ENCODE measurements around the gene TVP23C. TPM values are rescaled to one million over a fixed set of nuclear protein-coding genes. Genes with fewer than 3 reads are reported as not detected.

TVP23C gene
- total and polyA plus RNA-seq, 2 of the 8 experiments (the other 6 are each of a cell fraction or from before 2014, with no cell fraction given), result 2.9 to 9.6 TPM

- Histone ChIP-seq H3K79me1 (ENCODE audit: low read depth, low read length) (no peaks in the 10 kb centered on the region), H3K79me2 (ENCODE audit: control insufficient read depth in 1 of 2, insufficient read depth in 2 of 2, low read length in 2 of 2) (no peaks in the 10 kb centered on the region), H3K9me3 (ENCODE audit: insufficient read depth in 2 of 2, low read depth in 1 of 2, low read length in 1 of 2) (no peaks in the 10 kb centered on the region; a peak in 1 of 4 replicates), H4K8ac (ENCODE audit: extremely low read depth, insufficient read depth, low read length) (no peak overlapping the region), H3K4me2 (ENCODE audit: insufficient read depth in 1 of 2, low read depth in 2 of 2, low read length in 2 of 2) (no peak overlapping the region), H3K23ac (ENCODE audit: insufficient read length) (no peak overlapping the region), H2BK120ac (replicated peaks; ENCODE audit: low read depth, low read length) (no peak overlapping the region), H3K56ac (replicated peaks; ENCODE audit: insufficient read length, low read depth, low read length) (no peak overlapping the region), H2AFZ (ENCODE audit: low read length) (no peak overlapping the region), H4K5ac (ENCODE audit: insufficient read length, low read depth, low read length) (no peak overlapping the region), H2BK12ac (ENCODE audit: low read depth, low read length) (no peak overlapping the region), H2BK20ac (ENCODE audit: low read length) (no peak overlapping the region), H3K36me3 (ENCODE audit: control insufficient read depth in 2 of 4, insufficient read depth in 4 of 4, low read length in 3 of 4) (peaks cover under 1 to 3% (median 1%) of the 10 kb centered on the region in 4 experiments; a peak in 3 of 8 replicates), H4K91ac (replicated peaks; ENCODE audit: insufficient read length, low read length) (no peak overlapping the region), H4K20me1 (replicated peaks in 1 of 2; ENCODE audit: control insufficient read depth in 1 of 2, insufficient read depth in 2 of 2, low read length in 2 of 2) (no peaks in the 10 kb centered on the region), H3K4ac (replicated peaks; ENCODE audit: insufficient read length, low read depth, low read length) (no peak overlapping the region), H3K14ac (ENCODE audit: insufficient read length) (no peak overlapping the region), H2BK15ac (ENCODE audit: low read length) (no peak overlapping the region), H3K4me3 (ENCODE audit: extremely low read depth in 1 of 4, insufficient read depth in 2 of 4, low read depth in 3 of 4, low read length in 4 of 4) (no peak overlapping the region), H3K23me2 (ENCODE audit: low read depth, low read length) (no peaks in the 10 kb centered on the region), H3K4me1 (replicated peaks in 1 of 4; ENCODE audit: control insufficient read depth in 3 of 4, insufficient read depth in 4 of 4, low read length in 3 of 4) (peaks cover 5 to 20% (median 7%) of the 10 kb centered on the region in 4 experiments), H3K18ac (ENCODE audit: extremely low read depth, low read length) (no peak overlapping the region), H2AK5ac (ENCODE audit: low read depth, low read length) (no peak overlapping the region), H3K27ac (ENCODE audit: low read depth, low read length) (no peak overlapping the region), H2BK5ac (ENCODE audit: low read depth, low read length) (no peak overlapping the region), H3K27me3 (replicated peaks in 1 of 4; ENCODE audit: control insufficient read depth in 3 of 4, extremely low read depth in 1 of 4, insufficient read depth in 3 of 4, low read length in 3 of 4) (no peaks in the 10 kb centered on the region), H3K9ac (replicated peaks in 1 of 4; ENCODE audit: extremely low read depth in 1 of 4, low read depth in 3 of 4, low read length in 3 of 4) (no peak overlapping the region)
- CTCF ChIA-PET (ENCODE audit: partially characterized antibody), result interaction anchor here (0.8 to 2.2 kb wide), 5 partner anchors 13 to 241 kb away, joined by 3 to 17 read pairs (median 5); no protein-coding TSS in a partner anchor
- DNase-seq (ENCODE audit: low read depth in 1 of 2, low spot score in 2 of 2), result no peak
- no peak for FAIRE-seq
- POLR2A ChIA-PET (ENCODE audit: partially characterized antibody), result interaction anchor here (0.9 to 1.3 kb wide), 3 partner anchors 8 to 230 kb away, joined by 3 to 4 read pairs (median 4); no protein-coding TSS in a partner anchor
- 93% methylated on average over 2 of the region's 2 CpGs; no CpG with 5 or more reads in 1 of the 2 experiments for WGBS, 2 experiments (ENCODE audit: extremely low coverage in 1 of 2, insufficient coverage in 1 of 2, insufficient read length in 1 of 2, insufficient replicate concordance in 2 of 2, low coverage in 1 of 2, low lambda C conversion rate in 2 of 2, missing lambda C conversion rate in 1 of 2)
- no peak for TF ChIP-seq NANOG (IDR thresholded peaks at IDR 0.05; ENCODE audit: insufficient read depth, low read depth, low read length, poor library complexity, severe bottlenecking)
- TF ChIP-seq TCF12 (IDR thresholded peaks at IDR 0.05; ENCODE audit: low read depth, low read length), result no peak
- TF ChIP-seq POLR2AphosphoS5 (IDR thresholded peaks at IDR 0.05; ENCODE audit: low read depth, low read length), result no peak
- no peak for TF ChIP-seq EGR1 (IDR thresholded peaks at IDR 0.05; ENCODE audit: borderline replicate concordance, low read depth, low read length)
- no peak for TF ChIP-seq CTCF (IDR thresholded peaks at IDR 0.05; ENCODE audit: control extremely low read depth in 1 of 3, insufficient read depth in 1 of 3, low read depth in 1 of 3, low read length in 3 of 3)
- TF ChIP-seq USF2 (IDR thresholded peaks at IDR 0.05; ENCODE audit: low read length), result no peak
- TF ChIP-seq NRF1 (IDR thresholded peaks at IDR 0.05; ENCODE audit: low read depth, low read length), result no peak
- TF ChIP-seq RBBP5 (IDR thresholded peaks at IDR 0.05; ENCODE audit: borderline replicate concordance, low read depth, low read length), result no peak
- TF ChIP-seq CBX8 (IDR thresholded peaks at IDR 0.05; ENCODE audit: borderline replicate concordance, low read depth, low read length), result no peak
These were observed 74.7 kb downstream of the TVP23C start for GRCh38 chr17:15488557-15488956.
